HG03025 (cell line): Measurements from ENCODE around the gene MYH15.

Experiments used
- ATAC-seq: cut with Tn5 transposase; IDR thresholded peaks from one replicate; pipeline ENCODE4 v1.9.1; 2021; ENCODE audit warnings: mild to moderate bottlenecking, moderate library complexity; ENCODE audit not compliant: unreplicated experiment, low FRiP score

Gene MYH15

GRCh38 chr3:108473711-108474110 is 36.7 kb downstream of the MYH15 start:
- ATAC-seq, result no peak

GRCh38 chr3:108472001-108472591 is 38.3 kb downstream of the MYH15 start:
- ATAC-seq, result no peak

- ATAC-seq, result no peak
These were observed 39.0 kb downstream of the MYH15 start for GRCh38 chr3:108471426-108471825.

- ATAC-seq, result no peak
These were observed 41.3 kb downstream of the MYH15 start for GRCh38 chr3:108469126-108469525.

GRCh38 chr3:108468577-108468976 is 41.8 kb downstream of the MYH15 start:
- no peak for ATAC-seq

- ATAC-seq, result no peak
These were observed 47.5 kb downstream of the MYH15 start for GRCh38 chr3:108462899-108463298.

GRCh38 chr3:108461661-108462111 is 48.7 kb downstream of the MYH15 start:
- peak; percentile 75 for ATAC-seq

GRCh38 chr3:108459225-108459624 is 51.2 kb downstream of the MYH15 start:
- no peak for ATAC-seq

GRCh38 chr3:108455212-108455705 is 55.1 kb downstream of the MYH15 start:
- ATAC-seq, result no peak

GRCh38 chr3:108453565-108453964 is 56.8 kb downstream of the MYH15 start:
- ATAC-seq, result no peak

GRCh38 chr3:108450444-108450843 is 60.0 kb downstream of the MYH15 start:
- ATAC-seq, result no peak

GRCh38 chr3:108448593-108448992 is 61.8 kb downstream of the MYH15 start:
- no peak for ATAC-seq

GRCh38 chr3:108447096-108447847 is 63.1 kb downstream of the MYH15 start:
- ATAC-seq, result no peak

- no peak for ATAC-seq
These were observed 68.1 kb downstream of the MYH15 start for GRCh38 chr3:108442281-108442680.

- no peak for ATAC-seq
These were observed 68.9 kb downstream of the MYH15 start for GRCh38 chr3:108441518-108441917.

- no peak for ATAC-seq
These were observed 69.3 kb downstream of the MYH15 start for GRCh38 chr3:108441071-108441507.

GRCh38 chr3:108438542-108438941 is 71.9 kb downstream of the MYH15 start:
- no peak for ATAC-seq

GRCh38 chr3:108437439-108437838 is 73.0 kb downstream of the MYH15 start:
- ATAC-seq, result no peak

- ATAC-seq, result no peak
These were observed 76.5 kb downstream of the MYH15 start for GRCh38 chr3:108433928-108434327.

- ATAC-seq, result no peak
These were observed 78.0 kb downstream of the MYH15 start for GRCh38 chr3:108432431-108432830.

GRCh38 chr3:108430540-108430939 is 79.9 kb downstream of the MYH15 start:
- no peak for ATAC-seq

GRCh38 chr3:108428586-108428985 is 81.8 kb downstream of the MYH15 start:
- no peak for ATAC-seq
